ENCODE results near the gene SLC37A3. TPM values are rescaled to one million over a fixed set of nuclear protein-coding genes. Genes with fewer than 3 reads are reported as not detected.

The SLC37A3 gene
- total and polyA plus RNA-seq, 2 of the 13 experiments (the other 11 are each of a cell fraction or from before 2014, with no cell fraction given) = 21.3 to 27.9 TPM

DNA sequence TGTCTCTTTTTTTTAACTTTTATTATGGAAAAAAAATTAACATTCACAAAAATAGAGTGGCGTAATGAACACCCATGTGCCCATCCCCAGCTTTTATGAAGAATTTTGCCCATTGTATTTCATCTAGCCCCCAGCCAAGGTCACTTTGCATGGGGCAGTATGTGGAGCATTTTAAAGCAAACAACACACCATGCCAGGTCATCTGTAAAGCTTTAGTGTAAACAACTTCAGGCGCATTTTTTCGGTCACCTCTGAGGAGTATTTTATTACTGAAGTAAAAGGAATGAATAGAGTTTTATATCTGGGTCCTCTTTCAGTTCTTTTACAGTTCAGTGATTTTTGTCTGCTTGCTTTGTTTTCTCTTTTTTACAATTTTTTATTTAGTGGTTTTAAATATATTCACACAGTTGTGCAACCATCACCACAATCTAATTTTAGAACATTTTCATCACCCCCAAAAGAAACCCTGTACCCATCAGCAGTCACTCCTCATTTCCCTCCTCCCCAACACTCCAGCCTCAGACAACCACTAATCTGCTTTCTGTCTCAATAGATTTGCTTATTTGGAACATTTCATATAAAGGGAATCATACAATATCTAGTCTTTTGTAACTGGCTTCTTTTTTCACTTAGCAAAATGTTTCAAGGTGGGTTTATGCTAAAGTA, 87.9 kb downstream of the SLC37A3 start (continued):
- TF ChIP-seq ZNF816 (CRISPR knock-in tag; IDR thresholded peaks at IDR 0.05; ENCODE audit: borderline replicate concordance) (0 out of 2 replicates have a peak, but pooled peaks have one; percentile 46), ZNF263 (CRISPR knock-in tag; IDR thresholded peaks at IDR 0.05) (no peak), ATRX (CRISPR knock-in tag; IDR thresholded peaks at IDR 0.05; ENCODE audit: borderline replicate concordance) (no peak), ZNF20 (CRISPR knock-in tag; IDR thresholded peaks at IDR 0.05) (no peak), SRSF1 (optimal IDR thresholded peaks at IDR 0.05; ENCODE audit: low read depth, low read length) (no peak), RARA (CRISPR knock-in tag; IDR thresholded peaks at IDR 0.05) (peak; percentile 50; the same call in 1 of the 2 replicates), ZNF564 (CRISPR knock-in tag; IDR thresholded peaks at IDR 0.05) (no peak), MTF1 (CRISPR knock-in tag; IDR thresholded peaks at IDR 0.05) (no peak), HCFC1 (IDR thresholded peaks at IDR 0.05; ENCODE audit: low read depth, low read length) (no peak), ZNF777 (CRISPR knock-in tag; IDR thresholded peaks at IDR 0.05) (no peak), PRPF4 (IDR thresholded peaks at IDR 0.05; ENCODE audit: low read depth, low read length, poor library complexity, severe bottlenecking) (no peak), ZNF17 (CRISPR knock-in tag; IDR thresholded peaks at IDR 0.05) (no peak), ZNF644 (CRISPR knock-in tag; IDR thresholded peaks at IDR 0.05; ENCODE audit: low read depth) (no peak), ELF1 (CRISPR knock-in tag; IDR thresholded peaks at IDR 0.05) (no peak), ZNF850 (CRISPR knock-in tag; conservative IDR thresholded peaks at IDR 0.05) (no peak), RFX3 (CRISPR knock-in tag; IDR thresholded peaks at IDR 0.05) (no peak), IRX3 (CRISPR knock-in tag; IDR thresholded peaks at IDR 0.05; ENCODE audit: borderline replicate concordance, low read depth) (no peak), AHR (CRISPR knock-in tag; IDR thresholded peaks at IDR 0.05) (no peak), SRF (IDR thresholded peaks at IDR 0.05; ENCODE audit: low read depth, low read length) (no peak), RXRB (CRISPR knock-in tag; IDR thresholded peaks at IDR 0.05; ENCODE audit: borderline replicate concordance) (peak; percentile 59; the same call in 1 of the 2 replicates), MIER3 (CRISPR knock-in tag; IDR thresholded peaks at IDR 0.05; ENCODE audit: borderline replicate concordance) (0 out of 2 replicates have a peak, but pooled peaks have one; percentile 29)
- TF ChIP-seq, protein P1, sequence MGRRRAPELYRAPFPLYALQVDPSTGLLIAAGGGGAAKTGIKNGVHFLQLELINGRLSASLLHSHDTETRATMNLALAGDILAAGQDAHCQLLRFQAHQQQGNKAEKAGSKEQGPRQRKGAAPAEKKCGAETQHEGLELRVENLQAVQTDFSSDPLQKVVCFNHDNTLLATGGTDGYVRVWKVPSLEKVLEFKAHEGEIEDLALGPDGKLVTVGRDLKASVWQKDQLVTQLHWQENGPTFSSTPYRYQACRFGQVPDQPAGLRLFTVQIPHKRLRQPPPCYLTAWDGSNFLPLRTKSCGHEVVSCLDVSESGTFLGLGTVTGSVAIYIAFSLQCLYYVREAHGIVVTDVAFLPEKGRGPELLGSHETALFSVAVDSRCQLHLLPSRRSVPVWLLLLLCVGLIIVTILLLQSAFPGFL (CRISPR knock-in tag; IDR thresholded peaks at IDR 0.05) = no peak
- TF ChIP-seq, protein P2, sequence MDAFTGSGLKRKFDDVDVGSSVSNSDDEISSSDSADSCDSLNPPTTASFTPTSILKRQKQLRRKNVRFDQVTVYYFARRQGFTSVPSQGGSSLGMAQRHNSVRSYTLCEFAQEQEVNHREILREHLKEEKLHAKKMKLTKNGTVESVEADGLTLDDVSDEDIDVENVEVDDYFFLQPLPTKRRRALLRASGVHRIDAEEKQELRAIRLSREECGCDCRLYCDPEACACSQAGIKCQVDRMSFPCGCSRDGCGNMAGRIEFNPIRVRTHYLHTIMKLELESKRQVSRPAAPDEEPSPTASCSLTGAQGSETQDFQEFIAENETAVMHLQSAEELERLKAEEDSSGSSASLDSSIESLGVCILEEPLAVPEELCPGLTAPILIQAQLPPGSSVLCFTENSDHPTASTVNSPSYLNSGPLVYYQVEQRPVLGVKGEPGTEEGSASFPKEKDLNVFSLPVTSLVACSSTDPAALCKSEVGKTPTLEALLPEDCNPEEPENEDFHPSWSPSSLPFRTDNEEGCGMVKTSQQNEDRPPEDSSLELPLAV (CRISPR knock-in tag; conservative IDR thresholded peaks at IDR 0.05; ENCODE audit: low read depth) = no peak
- TF ChIP-seq, protein P3, sequence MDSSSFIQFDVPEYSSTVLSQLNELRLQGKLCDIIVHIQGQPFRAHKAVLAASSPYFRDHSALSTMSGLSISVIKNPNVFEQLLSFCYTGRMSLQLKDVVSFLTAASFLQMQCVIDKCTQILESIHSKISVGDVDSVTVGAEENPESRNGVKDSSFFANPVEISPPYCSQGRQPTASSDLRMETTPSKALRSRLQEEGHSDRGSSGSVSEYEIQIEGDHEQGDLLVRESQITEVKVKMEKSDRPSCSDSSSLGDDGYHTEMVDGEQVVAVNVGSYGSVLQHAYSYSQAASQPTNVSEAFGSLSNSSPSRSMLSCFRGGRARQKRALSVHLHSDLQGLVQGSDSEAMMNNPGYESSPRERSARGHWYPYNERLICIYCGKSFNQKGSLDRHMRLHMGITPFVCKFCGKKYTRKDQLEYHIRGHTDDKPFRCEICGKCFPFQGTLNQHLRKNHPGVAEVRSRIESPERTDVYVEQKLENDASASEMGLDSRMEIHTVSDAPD (CRISPR knock-in tag; IDR thresholded peaks at IDR 0.05) = no peak
- TF ChIP-seq, protein P4, sequence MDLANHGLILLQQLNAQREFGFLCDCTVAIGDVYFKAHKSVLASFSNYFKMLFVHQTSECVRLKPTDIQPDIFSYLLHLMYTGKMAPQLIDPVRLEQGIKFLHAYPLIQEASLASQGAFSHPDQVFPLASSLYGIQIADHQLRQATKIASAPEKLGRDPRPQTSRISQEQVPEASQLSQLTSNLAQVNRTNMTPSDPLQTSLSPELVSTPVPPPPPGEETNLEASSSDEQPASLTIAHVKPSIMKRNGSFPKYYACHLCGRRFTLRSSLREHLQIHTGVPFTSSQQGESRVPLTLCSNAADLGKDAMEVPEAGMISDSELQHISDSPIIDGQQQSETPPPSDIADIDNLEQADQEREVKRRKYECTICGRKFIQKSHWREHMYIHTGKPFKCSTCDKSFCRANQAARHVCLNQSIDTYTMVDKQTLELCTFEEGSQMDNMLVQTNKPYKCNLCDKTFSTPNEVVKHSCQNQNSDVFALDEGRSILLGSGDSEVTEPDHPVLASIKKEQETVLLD (CRISPR knock-in tag; IDR thresholded peaks at IDR 0.05; ENCODE audit: low read depth) = no peak
- TF ChIP-seq, protein P5, sequence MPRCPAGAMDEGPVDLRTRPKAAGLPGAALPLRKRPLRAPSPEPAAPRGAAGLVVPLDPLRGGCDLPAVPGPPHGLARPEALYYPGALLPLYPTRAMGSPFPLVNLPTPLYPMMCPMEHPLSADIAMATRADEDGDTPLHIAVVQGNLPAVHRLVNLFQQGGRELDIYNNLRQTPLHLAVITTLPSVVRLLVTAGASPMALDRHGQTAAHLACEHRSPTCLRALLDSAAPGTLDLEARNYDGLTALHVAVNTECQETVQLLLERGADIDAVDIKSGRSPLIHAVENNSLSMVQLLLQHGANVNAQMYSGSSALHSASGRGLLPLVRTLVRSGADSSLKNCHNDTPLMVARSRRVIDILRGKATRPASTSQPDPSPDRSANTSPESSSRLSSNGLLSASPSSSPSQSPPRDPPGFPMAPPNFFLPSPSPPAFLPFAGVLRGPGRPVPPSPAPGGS (CRISPR knock-in tag; IDR thresholded peaks at IDR 0.05) = no peak

Measured in HepG2 (cell line).